ENCODE measurements around the gene MYBBP1A.

- no peak for TF ChIP-seq CTCF (IDR thresholded peaks at IDR 0.05; ENCODE audit: insufficient read depth, low read length)
- TF ChIP-seq REST (IDR thresholded peaks at IDR 0.05; ENCODE audit: insufficient replicate concordance, low read depth), result no peak
- TF ChIP-seq POLR2AphosphoS5 (IDR thresholded peaks at IDR 0.05; ENCODE audit: low read depth), result no peak
Observed at GRCh38 chr17:4588898-4589625, 33.9 kb upstream of the MYBBP1A start.
